Measurements from ENCODE around the gene DOC2A. TPM values are rescaled to one million over a fixed set of nuclear protein-coding genes. Genes with fewer than 3 reads are reported as not detected.

DOC2A gene
- total and polyA plus RNA-seq, 2 donors from 2014 or later, result 1.9 to 3.5 TPM

- DNase-seq, result no peak
- no peak overlapping the region for H3K4me3 ChIP-seq (ENCODE audit: low read length in 3 of 3)
- H3K27ac ChIP-seq (ENCODE audit: low read depth in 2 of 2, low read length in 2 of 2), result no peak overlapping the region
- no peaks in the 10 kb centered on the region for H3K4me1 ChIP-seq (ENCODE audit: control insufficient read depth in 2 of 3, insufficient read depth in 2 of 3, low read depth in 1 of 3, low read length in 3 of 3)
- H3K9ac ChIP-seq (ENCODE audit: low read length in 3 of 3), result no peak overlapping the region
- no peak for TF ChIP-seq CTCF (IDR thresholded peaks at IDR 0.05; ENCODE audit: borderline replicate concordance, extremely low read depth, insufficient read depth)
- H3K27me3 ChIP-seq (ENCODE audit: control insufficient read depth, insufficient read depth, low read length), result no peaks in the 10 kb centered on the region
- H3K9me3 ChIP-seq (ENCODE audit: control insufficient read depth in 2 of 3, insufficient read depth in 1 of 3, low read length in 3 of 3), result no peaks in the 10 kb centered on the region
- no peak for FAIRE-seq
- peaks cover 0 to 52% (median 47%) of the 10 kb centered on the region in 3 donors for H3K36me3 ChIP-seq (ENCODE audit: control insufficient read depth in 2 of 3, insufficient read depth in 3 of 3, low read length in 3 of 3)
- intact Hi-C loops (cut with DNase I), result no loop called here
Observed at GRCh38 chr16:29988346-29989075, 22.3 kb downstream of the DOC2A start.

- no peak for DNase-seq
- Histone ChIP-seq H3K36me3 (ENCODE audit: control insufficient read depth in 2 of 3, insufficient read depth in 3 of 3, low read length in 3 of 3) (peaks cover 0 to 53% (median 52%) of the 10 kb centered on the region in 3 donors), H3K27ac (ENCODE audit: low read depth in 2 of 2, low read length in 2 of 2) (no peak overlapping the region)
Observed at GRCh38 chr16:29987371-29988085, 23.3 kb downstream of the DOC2A start.

GRCh38 chr16:29986931-29987330 lies 23.9 kb downstream of the DOC2A start:
- peaks cover 0 to 58% (median 53%) of the 10 kb centered on the region in 3 donors for H3K36me3 ChIP-seq (ENCODE audit: control insufficient read depth in 2 of 3, insufficient read depth in 3 of 3, low read length in 3 of 3)
- H3K4me3 ChIP-seq (ENCODE audit: low read length in 3 of 3), result no peak overlapping the region
- no peak overlapping the region for H3K27ac ChIP-seq (ENCODE audit: low read depth in 2 of 2, low read length in 2 of 2)
- no peaks in the 10 kb centered on the region for H3K27me3 ChIP-seq (ENCODE audit: control insufficient read depth, insufficient read depth, low read length)
- no peaks in the 10 kb centered on the region for H3K9me3 ChIP-seq (ENCODE audit: control insufficient read depth in 2 of 3, insufficient read depth in 1 of 3, low read length in 3 of 3)
- H3K4me1 ChIP-seq (ENCODE audit: control insufficient read depth in 2 of 3, insufficient read depth in 2 of 3, low read depth in 1 of 3, low read length in 3 of 3), result no peaks in the 10 kb centered on the region
- FAIRE-seq (no peak), DNase-seq (no peak)
- intact Hi-C loops (cut with DNase I), result no loop called here
- TF ChIP-seq CTCF (IDR thresholded peaks at IDR 0.05; ENCODE audit: borderline replicate concordance, extremely low read depth, insufficient read depth), result no peak
- H3K9ac ChIP-seq (ENCODE audit: low read length in 3 of 3), result no peak overlapping the region

More at GRCh38 chr16:29987371-29988085, 23.3 kb downstream of the DOC2A start:
- H3K4me1 ChIP-seq (ENCODE audit: control insufficient read depth in 2 of 3, insufficient read depth in 2 of 3, low read depth in 1 of 3, low read length in 3 of 3), result no peaks in the 10 kb centered on the region
- H3K9ac ChIP-seq (ENCODE audit: low read length in 3 of 3), result no peak overlapping the region
- no peak for TF ChIP-seq CTCF (IDR thresholded peaks at IDR 0.05; ENCODE audit: borderline replicate concordance, extremely low read depth, insufficient read depth)
- no peaks in the 10 kb centered on the region for H3K27me3 ChIP-seq (ENCODE audit: control insufficient read depth, insufficient read depth, low read length)
- no peak for FAIRE-seq
- no peaks in the 10 kb centered on the region for H3K9me3 ChIP-seq (ENCODE audit: control insufficient read depth in 2 of 3, insufficient read depth in 1 of 3, low read length in 3 of 3)
- intact Hi-C loops (cut with DNase I), result no loop called here
- H3K4me3 ChIP-seq (ENCODE audit: low read length in 3 of 3), result no peak overlapping the region

Data from kidney (tissue), 14 donors.